ENCODE measurements around the gene CDC37.
"Not testable (repeated sequence)": the region's sequence is repeated elsewhere in the genome, so short reads cannot be mapped to it uniquely, and the experiment has no call there.

Gene CDC37

DNA sequence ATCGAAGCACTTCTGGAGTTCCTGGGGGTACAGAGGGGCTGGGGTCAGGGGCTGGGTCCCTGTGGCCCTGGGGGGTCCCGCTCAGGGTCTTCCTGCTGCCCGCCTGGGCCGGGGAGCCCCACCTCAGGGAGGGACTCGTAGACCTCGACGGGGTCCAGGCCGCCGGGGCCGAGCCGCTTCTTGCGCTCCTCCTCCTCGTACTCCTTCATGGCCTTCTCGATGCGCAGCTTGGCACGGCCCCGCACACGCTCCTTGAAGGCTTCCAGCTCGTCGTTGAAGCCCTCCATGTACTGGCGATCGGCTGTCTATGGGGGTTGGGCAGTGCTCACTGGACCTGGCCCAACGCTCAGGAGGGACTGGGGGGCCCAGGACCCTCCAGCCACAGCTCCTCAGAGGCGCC lies 10.2 kb downstream of the CDC37 start:
- no peak for DNase-seq

DNA sequence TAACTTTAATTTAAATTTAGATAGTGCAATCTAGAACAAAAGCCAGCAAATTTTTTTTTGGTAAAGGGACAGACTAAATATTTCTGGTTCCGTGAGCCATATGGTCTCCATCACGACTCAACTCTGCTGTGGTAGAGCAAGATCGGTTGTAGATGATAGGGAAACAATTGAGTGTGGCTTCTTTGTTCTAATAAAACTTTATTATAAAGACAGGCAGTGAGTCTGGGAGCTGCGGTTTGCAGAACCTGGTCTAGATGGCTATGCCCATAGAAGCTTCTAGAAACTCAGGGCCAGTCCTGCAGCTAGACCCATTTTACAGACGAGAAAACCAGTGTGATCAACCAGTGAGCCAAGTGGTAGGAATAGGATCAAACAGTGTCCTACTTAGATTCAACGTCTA lies 11.2 kb downstream of the CDC37 start:
- no peak for DNase-seq

- peak; percentile 77 for DNase-seq
Measured at GRCh38 chr19:10390652-10391286, 12.6 kb downstream of the CDC37 start.

- peak; percentile 15 for DNase-seq
Measured at GRCh38 chr19:10389863-10390262, 13.5 kb downstream of the CDC37 start.

DNA sequence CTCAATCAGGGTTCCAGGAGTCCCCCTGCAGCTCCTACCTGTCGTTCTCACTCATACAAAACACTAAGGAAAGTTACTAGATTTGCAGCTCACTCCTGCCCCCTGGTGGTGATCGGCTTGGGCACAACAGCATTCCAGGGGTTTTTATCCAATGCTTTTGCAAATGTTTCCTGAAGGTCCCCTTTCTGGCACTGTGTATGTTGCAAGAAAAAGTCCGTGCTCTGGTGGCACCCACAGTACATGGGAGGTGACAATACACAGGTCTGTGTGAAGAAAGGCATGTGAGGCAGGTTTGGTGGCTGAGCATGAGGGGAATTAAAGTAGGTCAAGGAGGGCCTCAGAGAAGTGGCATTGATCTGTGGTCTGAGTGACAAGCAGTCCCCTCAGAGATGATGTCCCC lies 14.4 kb downstream of the CDC37 start:
- DNase-seq, result peak; percentile 82

GRCh38 chr19:10384580-10384979 lies 18.8 kb downstream of the CDC37 start:
- no peak for DNase-seq

GRCh38 chr19:10383223-10383499 lies 20.2 kb downstream of the CDC37 start:
- DNase-seq, result not testable (repeated sequence)

- peak; percentile 98 for DNase-seq
Measured at GRCh38 chr19:10380313-10381102, 22.8 kb downstream of the CDC37 start, which contains the start of gene TYK2. TYK2 (minus strand) TSS chr19:10380572; CDS start chr19:10378406, 2,166 bp downstream.

DNA sequence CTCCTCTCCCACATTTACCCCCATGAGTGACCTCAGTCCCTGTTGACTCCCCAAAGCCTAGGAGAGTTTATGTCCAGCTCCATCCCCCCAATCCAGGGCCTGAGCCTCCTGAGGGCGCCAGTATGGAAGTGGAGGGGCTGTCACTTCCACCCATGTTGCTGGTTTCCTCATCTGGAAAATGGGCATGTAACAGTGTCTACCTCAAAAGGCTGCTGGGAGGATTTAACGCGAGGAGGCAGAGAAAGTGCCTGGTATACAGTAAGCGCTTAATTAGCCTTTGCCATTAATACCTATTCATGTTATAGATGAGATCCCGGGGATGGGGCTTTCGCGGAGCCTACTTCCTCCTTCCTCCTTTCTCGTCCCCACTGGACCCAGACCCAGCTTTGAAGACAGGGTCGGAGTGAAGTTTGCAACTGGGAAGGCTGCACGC lies 23.4 kb downstream of the CDC37 start:
- peak; percentile 62 for DNase-seq

DNA sequence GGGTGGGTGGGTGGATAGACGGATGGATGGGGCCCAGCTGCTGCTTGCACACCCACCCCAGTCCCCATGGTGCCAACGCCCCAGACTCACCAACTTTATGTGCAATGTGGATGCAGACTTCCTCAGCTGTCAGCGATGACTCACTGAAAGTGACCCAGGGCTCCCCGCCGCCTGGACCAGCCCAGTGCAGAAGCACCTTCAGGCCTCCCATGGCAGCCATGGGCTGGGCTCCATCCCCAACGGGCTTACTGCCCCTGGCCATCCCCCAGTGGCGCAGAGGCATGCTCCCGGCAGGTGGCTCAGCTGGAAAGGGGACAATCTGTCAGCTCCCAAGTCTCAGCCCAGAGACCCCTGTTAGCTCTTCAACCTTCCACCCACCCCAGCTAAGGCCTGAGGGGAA lies 25.2 kb downstream of the CDC37 start:
- DNase-seq, result no peak

- not testable (repeated sequence) for DNase-seq
Measured at GRCh38 chr19:10377140-10377640, 26.2 kb downstream of the CDC37 start.

- DNase-seq, result no peak
Measured at GRCh38 chr19:10374931-10375330, 28.4 kb downstream of the CDC37 start.

DNA sequence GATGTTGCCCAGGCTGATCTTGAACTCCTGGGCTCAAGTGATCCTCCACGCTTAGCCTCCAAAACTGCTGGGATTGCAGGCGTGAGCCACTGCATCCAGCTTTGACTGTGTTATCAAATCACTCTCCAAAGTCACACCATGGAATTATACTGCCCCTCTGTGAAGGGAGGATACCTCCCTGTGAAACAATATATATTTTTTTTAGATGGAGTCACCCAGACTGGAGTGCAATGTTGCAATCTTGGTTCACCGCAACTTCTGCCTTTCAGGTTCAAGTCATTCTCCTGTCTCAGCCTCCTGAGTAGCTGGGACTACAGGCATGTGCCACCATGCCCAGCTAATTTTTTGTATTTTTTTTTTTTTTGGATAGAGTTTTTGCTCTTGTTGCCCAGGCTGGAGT lies 30.7 kb downstream of the CDC37 start:
- no peak for DNase-seq

DNA sequence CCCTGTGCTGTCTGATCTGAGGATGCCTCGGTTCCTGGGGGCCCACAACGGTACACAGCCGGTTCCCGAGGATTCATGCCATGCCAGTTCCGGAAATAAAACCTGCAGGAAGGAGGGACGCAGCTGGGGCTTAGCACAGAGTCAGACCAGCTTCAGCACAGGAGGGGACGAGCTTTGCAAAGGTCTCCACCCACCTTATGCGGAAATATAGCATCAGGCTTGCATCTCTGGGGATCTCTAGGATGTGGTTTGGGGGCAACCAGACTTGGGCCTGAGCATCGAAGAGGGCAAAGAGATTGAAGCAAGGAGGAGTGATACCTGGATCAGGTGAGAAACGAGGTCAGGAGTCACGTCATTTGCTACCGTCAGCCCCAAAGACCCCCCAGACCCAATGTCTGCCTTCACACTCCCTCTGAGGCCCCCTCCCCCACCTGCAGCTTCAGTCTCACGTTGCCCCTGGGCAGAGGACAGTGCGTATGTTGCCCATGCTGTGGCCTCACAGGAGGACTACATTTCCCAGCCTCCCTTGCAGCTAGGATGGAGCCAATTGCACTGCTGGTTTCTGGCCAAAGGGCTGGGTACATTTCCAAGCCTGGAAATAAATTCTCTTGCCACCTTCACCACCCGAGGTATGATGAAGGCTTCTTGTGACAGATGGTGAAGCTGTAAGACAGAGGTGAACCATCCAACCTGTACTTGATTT lies 35.1 kb downstream of the CDC37 start:
- no peak for DNase-seq

DNA sequence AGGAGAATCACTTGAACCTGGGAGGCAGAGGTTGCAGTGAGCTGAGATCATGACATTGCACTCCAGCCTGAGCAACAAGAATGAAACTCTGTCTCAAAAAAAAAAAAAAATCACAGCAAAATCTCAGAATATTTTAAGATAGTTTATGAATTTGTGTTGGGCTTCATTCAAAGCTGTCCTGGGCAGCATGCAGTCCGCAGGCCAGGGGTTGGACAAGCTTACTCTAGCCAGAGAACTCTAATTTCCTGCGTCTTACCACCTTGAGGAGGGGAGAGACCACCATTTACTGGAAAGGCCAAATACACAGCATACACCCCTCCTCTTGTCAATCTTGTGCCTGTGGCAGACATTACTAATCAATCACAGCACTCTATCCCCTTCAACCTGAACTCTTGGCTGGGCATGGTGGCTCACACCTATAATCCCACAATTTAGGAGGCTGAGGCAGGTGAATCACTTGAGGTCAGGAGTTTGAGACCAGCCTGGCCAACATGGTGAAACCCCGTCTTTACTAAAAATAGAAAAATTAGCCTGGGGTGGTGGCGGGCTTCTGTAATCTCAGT lies 36.3 kb downstream of the CDC37 start:
- not testable (repeated sequence) for DNase-seq

GRCh38 chr19:10365518-10365917 lies 37.8 kb downstream of the CDC37 start:
- no peak for DNase-seq

DNA sequence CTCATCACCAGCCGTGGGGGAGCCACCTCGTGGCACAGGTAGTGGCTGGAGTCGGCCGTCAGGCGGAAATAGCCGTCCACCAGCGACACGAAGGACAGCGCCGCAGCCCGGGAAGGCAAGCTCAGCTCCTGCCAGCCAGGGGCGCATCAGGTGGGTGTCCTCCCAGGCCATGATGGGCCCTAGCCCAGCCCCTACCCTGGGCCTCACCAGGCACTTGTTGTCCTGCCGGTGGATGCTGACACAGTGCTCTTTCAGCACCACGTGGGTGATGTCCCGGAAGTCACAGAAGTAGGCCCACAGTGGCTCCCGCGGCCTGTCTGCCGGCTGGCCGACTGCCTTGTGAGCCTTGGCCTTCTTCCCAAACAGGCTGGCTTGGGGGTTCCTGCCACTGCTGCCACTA lies 38.7 kb downstream of the CDC37 start:
- DNase-seq, result no peak

DNA sequence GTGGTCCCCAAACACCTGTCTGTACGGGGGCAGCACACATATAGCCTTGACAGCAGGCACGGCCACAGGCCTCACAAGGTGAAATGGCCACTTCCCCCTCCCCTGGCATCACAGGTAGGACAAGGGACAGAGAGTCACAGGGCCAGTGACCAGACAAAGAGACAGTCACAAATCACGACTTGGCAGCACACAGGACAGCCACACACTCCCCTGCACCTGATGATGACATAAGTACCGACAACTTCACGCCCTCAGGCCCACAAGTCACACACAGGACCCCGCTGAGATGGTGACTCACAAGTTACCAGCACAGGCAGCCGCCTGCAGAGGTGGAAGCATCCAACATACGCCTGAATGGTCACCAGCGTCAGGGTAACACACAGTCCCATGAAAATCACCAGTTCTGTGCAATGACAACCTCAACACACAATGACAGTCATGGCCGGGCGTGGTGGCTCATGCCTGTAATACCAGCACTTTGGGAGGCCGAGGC lies 39.5 kb downstream of the CDC37 start:
- no peak for DNase-seq

GRCh38 chr19:10362259-10362658 lies 41.1 kb downstream of the CDC37 start:
- no peak for DNase-seq

DNA sequence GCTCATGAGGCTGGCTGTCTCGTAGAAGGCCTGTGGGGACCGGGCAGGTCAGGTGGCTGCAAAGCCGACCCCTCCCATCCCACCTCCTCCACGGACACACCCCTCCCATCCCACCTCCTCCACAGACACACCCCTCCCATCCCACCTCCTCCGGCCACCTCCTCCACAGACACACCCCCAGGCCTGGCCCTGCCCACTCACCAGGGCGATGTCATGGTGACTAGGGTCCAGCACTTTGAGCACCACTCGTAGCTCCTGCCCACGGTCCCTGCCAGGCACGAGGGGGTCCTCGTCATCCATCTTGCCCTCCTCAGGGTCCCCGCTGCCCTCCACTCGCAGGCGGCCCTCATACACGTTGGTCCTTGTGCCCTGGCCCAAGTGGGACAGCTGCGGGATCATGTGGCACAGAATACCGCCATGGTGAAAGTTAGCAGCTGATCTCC lies 41.8 kb downstream of the CDC37 start:
- DNase-seq, result no peak

DNA sequence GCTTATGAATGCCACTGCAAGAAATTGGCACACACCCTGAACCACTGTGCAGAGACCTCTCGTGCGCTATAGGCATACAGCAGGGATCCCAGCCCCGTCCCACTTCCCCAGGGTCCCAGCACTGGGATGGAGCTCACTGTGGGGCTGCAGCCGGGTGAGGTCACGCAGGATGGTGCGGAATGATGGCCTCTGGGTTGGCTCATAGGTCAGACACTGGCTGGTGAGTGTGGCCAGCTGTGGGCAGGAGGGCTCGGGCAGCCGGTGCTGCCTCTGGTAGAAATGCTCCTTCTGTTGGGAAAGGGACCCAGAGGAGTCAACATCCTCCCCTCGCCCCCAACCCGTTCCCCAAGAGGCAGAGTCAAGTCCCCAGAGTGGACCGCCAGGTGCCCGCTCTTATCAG lies 46.9 kb downstream of the CDC37 start:
- no peak for DNase-seq

GRCh38 chr19:10353793-10354391 lies 49.5 kb downstream of the CDC37 start:
- peak; percentile 32 for DNase-seq
